Erythroblast (primary cell): Measurements from ENCODE around the gene MBD3.

Experiments used
- DNase-seq, 2 experiments: peaks; one replicate each; lab custom pipeline; 2025; lab: John Stamatoyannopoulos, UW
- GATA1 ChIP-seq: IDR thresholded peaks from 2 replicates; pipeline ENCODE4 v1.6.1; 2011; ENCODE audit warnings: low read depth, mild to moderate bottlenecking, control low read depth, low read length, moderate library complexity
- POLR2A ChIP-seq: IDR thresholded peaks from 2 replicates; pipeline ENCODE4 v1.6.1; 2011; ENCODE audit warnings: mild to moderate bottlenecking, low read length

MBD3 gene

GRCh38 chr19:1612114-1613086 is 19.7 kb upstream of the MBD3 start:
- no peak for TF ChIP-seq GATA1

DNA sequence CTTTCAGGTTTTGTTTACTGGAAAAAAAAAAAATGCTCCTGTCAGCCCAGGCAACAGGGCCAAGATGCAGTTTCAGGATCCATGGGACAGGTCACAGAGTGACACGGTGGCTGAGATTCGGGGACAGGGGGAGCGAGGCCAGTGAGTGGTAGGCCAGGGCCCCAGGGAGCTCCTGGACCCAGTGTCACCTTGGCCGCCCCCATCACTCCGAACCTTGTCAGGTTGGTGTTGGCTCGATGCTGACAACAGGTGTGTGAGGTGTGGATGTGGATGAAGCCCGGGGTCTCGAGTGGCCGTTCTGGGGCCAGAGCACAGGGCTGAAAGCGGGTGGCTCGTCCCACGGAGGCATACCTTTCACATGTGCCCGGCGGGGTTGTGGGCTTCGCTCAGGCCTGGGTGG is 18.7 kb upstream of the MBD3 start:
- no peak for DNase-seq
- TF ChIP-seq POLR2A (no peak), GATA1 (no peak)

More at GRCh38 chr19:1612114-1613086, 19.7 kb upstream of the MBD3 start:
- no peak for DNase-seq

DNA sequence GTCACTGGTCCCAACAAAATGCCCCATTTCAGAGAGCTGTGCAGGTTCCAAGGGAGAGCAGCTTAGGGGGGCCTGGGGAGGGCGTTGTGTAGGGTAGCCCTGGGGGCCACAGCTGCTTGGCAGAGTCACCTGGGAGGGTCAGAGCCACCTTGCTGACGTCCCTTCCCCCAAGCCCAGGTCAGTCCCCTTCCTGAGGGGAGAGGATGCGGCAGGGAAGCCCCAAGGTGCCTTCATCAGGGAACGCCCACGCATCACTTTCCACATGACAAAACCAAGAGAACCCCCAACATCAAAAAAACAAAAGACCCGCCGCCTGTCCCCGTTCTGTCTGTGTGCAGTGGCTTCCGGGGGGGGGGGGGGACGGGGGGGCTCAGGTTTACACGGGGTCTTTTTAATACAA is 17.9 kb upstream of the MBD3 start:
- no peak for DNase-seq
- no peak for TF ChIP-seq GATA1
- no peak for TF ChIP-seq POLR2A

- no peak for DNase-seq
- no peak for TF ChIP-seq GATA1
- no peak for TF ChIP-seq POLR2A
These were observed 17.2 kb upstream of the MBD3 start for GRCh38 chr19:1609680-1610474.

GRCh38 chr19:1609103-1609396 is 16.4 kb upstream of the MBD3 start:
- DNase-seq: no peak
- TF ChIP-seq GATA1 (no peak), POLR2A (no peak)

DNA sequence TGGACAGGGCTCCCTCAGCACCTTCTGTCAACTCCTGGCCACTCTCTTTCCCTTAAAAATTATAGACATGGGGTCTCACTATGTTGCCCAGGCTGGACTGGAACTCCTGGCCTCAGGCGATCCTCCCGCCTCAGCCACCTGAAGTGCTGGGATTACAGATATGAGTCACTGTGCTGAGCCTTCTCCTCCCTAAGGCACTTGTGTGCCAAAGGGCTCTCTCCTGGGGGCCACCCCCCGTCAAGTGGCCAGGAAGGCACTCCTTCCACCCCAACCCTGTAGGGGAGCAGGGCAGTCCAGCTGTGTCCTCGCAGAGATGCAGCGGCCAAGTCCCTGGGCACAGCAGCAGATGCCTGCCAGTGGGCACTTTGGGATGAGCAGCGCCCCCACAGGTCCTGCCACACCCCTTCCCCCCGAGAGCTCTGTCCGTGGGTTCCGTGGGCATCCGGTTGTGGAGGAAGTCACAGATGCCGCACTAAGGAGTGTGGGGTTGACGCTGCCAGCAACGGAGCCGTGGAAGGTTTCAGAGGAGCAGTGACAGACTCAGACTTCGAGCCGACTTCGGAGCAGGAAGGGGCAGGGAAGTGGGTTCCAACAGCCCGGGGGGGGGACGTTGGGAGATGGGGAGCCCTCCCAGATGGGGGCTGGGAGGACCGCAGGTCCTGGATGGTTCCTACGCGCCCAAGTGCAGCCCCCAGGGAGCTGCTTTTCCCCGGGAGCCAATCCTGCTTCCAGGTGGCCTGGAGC is 15.9 kb upstream of the MBD3 start:
- TF ChIP-seq POLR2A (no peak), GATA1 (no peak)
- no peak for DNase-seq

DNA sequence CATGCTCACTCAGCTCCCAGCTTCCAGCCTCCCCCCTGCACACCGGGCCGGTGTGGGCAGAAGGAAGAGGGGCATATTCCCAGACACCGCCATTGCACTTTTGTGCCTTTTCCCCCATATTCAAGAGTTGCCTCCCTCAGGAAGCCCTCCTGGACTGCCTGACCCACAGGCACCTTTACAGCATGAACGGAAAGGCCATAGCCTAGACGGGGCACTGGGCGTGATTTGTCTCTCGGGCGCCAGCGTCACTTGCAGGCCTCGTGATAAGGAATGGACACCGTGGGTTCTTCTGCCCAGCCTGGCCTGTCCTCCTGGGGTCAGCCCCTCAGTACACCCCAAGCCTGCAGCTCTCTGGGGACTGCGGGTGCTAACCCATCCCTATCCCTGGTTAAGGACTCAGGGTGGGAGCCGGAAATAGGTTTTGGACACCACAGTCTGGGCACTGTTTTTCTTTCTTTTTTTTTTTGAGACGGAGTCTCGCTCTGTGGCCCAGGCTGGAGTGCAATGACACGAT is 13.5 kb upstream of the MBD3 start:
- TF ChIP-seq GATA1 (no peak), POLR2A (no peak)
- no peak for DNase-seq

DNA sequence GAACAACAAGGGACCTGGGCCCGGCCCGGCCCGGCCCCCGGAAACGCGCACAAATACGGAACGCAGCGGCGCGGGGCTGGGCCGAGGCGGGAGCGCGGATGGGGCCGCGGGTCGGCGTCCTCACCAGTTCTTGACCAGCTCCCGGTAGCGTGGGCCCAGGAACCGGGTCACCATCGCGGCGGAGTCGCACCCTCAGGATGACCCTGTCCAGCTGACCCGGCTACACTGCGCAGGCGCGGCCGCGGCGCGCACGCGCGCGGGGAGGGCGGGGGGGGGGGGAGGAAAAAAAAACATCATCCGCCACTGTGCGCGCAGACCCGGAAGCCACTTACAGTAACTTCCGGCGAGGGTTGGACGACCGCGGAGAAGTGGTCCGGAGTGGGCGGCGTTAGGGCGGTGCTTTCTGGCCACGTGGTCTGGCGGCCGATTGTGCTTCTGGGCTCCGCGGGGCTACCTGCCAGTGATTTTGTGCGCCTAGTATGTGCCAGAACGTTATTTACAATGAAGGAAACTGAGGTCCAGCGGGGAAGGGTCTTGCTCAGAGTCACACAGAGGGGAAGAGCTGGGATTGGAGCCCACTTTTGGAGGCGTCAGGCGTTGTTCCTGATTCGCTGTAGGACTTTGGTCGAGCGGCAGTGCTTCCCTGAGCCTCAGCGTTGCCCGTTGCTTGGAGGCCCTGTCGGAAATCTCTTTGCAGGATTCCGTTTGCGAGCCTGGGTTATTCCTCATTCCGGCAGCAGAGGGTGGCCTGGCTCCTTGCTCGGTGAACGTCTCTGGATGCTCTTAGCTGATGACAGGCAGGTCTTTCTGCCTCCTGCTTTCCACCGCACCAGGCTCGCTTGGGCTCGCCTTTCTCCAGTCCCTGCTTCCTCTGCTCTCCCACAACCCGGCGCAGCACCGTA is 12.8 kb upstream of the MBD3 start, which contains the start of gene UQCR11:
TSS of gene UQCR11 (minus strand) at position 227 of the 902 bp plus-strand sequence. CDS start at position 174, 53 bp downstream.
- DNase-seq: peak; percentile 96 to 97

DNA sequence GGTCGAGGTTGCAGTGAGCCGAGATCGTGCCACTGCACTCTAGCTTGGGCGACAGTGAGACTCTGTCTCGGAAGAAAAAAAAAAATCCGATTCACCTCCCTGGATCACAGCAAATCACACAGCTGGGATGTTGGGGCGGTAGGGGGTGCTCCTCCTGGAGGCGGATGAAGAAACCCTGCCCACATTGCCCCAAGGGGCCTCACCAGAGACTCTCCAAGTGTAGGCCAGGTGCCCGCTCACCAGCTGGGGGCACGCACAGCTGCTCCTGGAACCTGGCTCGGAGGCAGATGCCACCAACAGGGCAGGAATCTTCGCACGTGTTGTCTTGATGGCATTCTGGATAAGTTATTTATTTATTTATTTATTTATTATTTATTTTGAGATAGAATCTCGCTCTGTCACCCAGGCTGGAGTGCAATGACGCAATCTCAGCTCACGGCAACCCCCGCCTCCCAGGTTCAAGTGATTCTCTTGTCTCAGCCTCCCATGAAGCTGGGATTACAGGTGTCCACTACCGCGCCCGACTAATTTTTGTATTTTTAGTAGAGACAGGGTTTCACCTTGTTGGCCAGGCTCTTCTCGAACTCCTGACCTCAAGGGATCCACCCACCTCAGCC is 9.5 kb upstream of the MBD3 start:
- TF ChIP-seq GATA1 (no peak), POLR2A (no peak)
- DNase-seq: no peak

More for the DNA sequence above, 12.8 kb upstream of the MBD3 start, which contains the start of gene UQCR11:
- TF ChIP-seq POLR2A (peak; percentile 54), GATA1 (no peak)

DNA sequence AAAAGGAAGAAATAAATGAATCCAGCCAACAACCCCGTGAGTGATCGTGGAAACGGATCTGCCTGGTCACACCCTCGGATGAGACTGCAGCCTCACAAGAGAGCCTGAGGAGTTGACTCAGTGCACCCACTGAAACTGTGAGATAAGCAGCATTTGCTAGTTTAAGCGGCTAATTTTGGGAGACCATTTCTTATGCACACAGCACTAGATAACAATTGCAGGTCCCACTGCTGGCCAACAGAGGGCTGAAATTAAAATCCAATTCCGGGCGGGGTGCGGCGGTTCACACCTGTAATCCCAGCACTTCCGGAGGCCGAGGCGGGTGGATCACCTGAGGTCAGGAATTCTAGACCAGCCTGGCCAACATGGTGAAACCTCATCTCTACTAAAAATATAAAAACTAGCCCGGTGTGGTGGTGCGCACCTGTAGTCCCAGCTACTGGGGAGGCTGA is 9.0 kb upstream of the MBD3 start:
- no peak for TF ChIP-seq GATA1
- TF ChIP-seq POLR2A: peak; percentile 34
- DNase-seq: peak; percentile 72 to 80

GRCh38 chr19:1599460-1599846 is 6.8 kb upstream of the MBD3 start:
- no peak for DNase-seq
- TF ChIP-seq POLR2A: no peak
